ENCODE measurements around the gene VKORC1. TPM values are rescaled to one million over a fixed set of nuclear protein-coding genes. Genes with fewer than 3 reads are reported as not detected.

The VKORC1 gene
- total RNA-seq, 4 donors from 2014 or later: 20.1 to 35.9 (median 32.9) TPM

DNA sequence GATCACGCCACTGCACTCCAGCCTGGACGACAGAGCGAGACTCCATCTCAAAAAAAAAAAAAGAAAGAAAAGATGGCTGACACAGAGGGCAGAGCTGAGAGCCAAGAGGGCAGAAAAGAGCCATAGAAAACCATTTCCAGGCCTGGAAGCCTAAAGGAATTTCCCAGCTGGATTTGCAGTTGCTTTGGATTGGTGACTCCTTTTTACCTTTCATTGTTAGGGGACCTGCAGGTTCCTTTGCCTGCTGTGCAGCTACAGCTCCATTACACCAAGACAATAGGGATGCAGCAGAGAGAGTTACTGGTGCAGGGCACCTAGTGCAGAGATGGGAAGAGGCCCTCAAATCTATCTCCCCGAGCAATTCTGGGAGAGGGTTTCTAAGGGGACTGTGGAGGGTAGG, 39.0 kb downstream of the VKORC1 start:
- in situ Hi-C loops (cut with MboI; ENCODE audit: low sequenced_read_pairs in 4 of 4): no loop called here
- Histone ChIP-seq H3K9me3 (no peaks in the 10 kb centered on the region), H3K27ac (no peak overlapping the region), H3K4me3 (no peak overlapping the region), H3K36me3 (peaks cover 0 to 14% of the 10 kb centered on the region in 2 donors), H3K27me3 (no peaks in the 10 kb centered on the region), H3K4me1 (no peaks in the 10 kb centered on the region)
- no peak for DNase-seq
- no peak for ATAC-seq
- TF ChIP-seq, protein P1, sequence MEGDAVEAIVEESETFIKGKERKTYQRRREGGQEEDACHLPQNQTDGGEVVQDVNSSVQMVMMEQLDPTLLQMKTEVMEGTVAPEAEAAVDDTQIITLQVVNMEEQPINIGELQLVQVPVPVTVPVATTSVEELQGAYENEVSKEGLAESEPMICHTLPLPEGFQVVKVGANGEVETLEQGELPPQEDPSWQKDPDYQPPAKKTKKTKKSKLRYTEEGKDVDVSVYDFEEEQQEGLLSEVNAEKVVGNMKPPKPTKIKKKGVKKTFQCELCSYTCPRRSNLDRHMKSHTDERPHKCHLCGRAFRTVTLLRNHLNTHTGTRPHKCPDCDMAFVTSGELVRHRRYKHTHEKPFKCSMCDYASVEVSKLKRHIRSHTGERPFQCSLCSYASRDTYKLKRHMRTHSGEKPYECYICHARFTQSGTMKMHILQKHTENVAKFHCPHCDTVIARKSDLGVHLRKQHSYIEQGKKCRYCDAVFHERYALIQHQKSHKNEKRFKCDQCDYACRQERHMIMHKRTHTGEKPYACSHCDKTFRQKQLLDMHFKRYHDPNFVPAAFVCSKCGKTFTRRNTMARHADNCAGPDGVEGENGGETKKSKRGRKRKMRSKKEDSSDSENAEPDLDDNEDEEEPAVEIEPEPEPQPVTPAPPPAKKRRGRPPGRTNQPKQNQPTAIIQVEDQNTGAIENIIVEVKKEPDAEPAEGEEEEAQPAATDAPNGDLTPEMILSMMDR (IDR thresholded peaks at IDR 0.05 in 4 of 5, conservative IDR thresholded peaks at IDR 0.05 in 1 of 5): no peak
- TF ChIP-seq POLR2A (IDR thresholded peaks at IDR 0.05): no peak
- intact Hi-C loops (cut with DNase I; ENCODE audit: low total_unique reads): no loop called here

GRCh38 chr16:31052114-31052513, 42.5 kb downstream of the VKORC1 start:
- Histone ChIP-seq H3K27ac (no peak overlapping the region), H3K4me3 (no peak overlapping the region), H3K36me3 (no peaks in the 10 kb centered on the region), H3K4me1 (no peaks in the 10 kb centered on the region), H3K9me3 (no peaks in the 10 kb centered on the region), H3K27me3 (no peaks in the 10 kb centered on the region)
- no peak for DNase-seq
- ATAC-seq: peak in 1 of 2 donors; percentile 55
- TF ChIP-seq POLR2A (IDR thresholded peaks at IDR 0.05): no peak
- TF ChIP-seq, protein P1 (IDR thresholded peaks at IDR 0.05 in 4 of 5, conservative IDR thresholded peaks at IDR 0.05 in 1 of 5): no peak
- in situ Hi-C loops (cut with MboI; ENCODE audit: low sequenced_read_pairs in 4 of 4) (no loop called here), intact Hi-C loops (cut with DNase I; ENCODE audit: low total_unique reads) (no loop called here)

DNA sequence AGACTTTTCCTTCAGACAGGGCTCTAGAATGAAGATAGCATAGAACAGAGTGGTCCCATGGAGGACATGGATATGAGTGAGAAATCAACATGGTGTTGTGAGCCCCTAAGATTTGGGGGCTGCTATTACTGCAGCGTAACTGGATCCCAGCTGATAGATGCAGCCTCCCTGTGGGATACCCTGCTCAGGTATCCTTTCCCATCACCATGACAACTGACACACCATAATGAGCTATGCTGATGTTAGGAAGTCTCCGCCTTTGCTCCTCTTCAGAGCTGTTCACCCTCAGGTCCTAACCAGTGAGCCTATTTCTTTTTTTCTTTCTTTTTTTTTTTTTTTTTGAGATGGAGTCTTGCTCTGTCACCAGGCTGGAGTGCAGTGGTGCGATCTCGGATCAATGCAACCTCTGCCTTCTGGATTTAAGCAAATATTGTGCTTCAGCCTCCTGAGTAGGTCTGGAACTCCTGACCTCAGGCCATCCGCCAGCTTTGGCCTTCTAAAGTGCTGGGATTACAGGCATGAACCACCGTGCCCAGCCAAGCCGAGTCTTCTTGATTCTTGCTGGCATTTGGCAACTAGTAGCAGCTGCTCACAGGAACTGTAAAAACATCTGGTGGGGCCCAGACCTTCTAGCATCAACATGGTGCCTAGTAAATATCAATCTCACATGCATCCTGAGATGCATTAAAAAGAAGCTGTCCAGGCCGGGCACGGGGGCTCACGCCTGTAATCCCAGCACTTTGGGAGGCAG, 44.1 kb downstream of the VKORC1 start:
- no peaks in the 10 kb centered on the region for H3K27me3 ChIP-seq
- no peak for ATAC-seq
- H3K36me3 ChIP-seq: no peaks in the 10 kb centered on the region
- intact Hi-C loops (cut with DNase I; ENCODE audit: low total_unique reads) (no loop called here), in situ Hi-C loops (cut with MboI; ENCODE audit: low sequenced_read_pairs in 4 of 4) (no loop called here)
- H3K4me3 ChIP-seq: no peak overlapping the region
- no peak for DNase-seq
- H3K27ac ChIP-seq: no peak overlapping the region
- no peaks in the 10 kb centered on the region for H3K4me1 ChIP-seq
- H3K9me3 ChIP-seq: no peaks in the 10 kb centered on the region
- TF ChIP-seq, protein P1 (IDR thresholded peaks at IDR 0.05 in 4 of 5, conservative IDR thresholded peaks at IDR 0.05 in 1 of 5): no peak
- no peak for TF ChIP-seq POLR2A (IDR thresholded peaks at IDR 0.05)

DNA sequence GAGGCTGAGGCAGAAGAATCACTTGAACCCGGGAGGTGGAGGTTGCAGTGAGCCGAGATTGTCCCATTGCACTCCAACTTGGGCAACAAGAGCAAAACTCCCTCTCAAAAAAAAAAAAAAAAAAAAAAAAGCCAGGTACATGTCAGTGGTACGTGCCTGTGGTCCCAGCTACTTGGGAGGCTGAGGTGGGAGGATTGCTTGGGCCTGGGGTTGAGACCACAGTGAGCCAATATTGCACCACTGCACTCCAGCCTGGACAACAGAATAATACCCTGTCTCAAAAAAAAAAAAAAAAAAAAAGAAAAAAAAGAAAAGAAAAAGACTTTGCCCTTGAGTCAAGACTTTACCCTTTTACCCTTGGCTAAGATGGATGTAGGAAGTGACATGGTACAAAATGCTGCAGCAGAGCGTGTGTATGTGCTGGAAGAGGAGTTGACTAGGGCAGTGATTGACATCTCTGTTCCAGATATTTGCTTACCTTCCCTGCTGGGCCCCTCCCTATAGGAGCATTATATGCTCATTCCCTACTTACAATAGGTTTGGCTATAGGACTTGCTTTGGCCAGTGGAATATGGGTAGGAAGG, 50.6 kb downstream of the VKORC1 start:
- no peak for DNase-seq
- intact Hi-C loops (cut with DNase I; ENCODE audit: low total_unique reads) (no loop called here), in situ Hi-C loops (cut with MboI; ENCODE audit: low sequenced_read_pairs in 4 of 4) (no loop called here)
- Histone ChIP-seq H3K4me3 (no peak overlapping the region), H3K36me3 (peaks cover 0 to 43% of the 10 kb centered on the region in 2 donors), H3K27ac (no peak overlapping the region), H3K27me3 (no peaks in the 10 kb centered on the region), H3K4me1 (no peaks in the 10 kb centered on the region), H3K9me3 (no peaks in the 10 kb centered on the region)
- TF ChIP-seq, protein P1 (IDR thresholded peaks at IDR 0.05 in 4 of 5, conservative IDR thresholded peaks at IDR 0.05 in 1 of 5): no peak
- no peak for TF ChIP-seq POLR2A (IDR thresholded peaks at IDR 0.05)
- ATAC-seq: no peak
